Measurements from ENCODE around the gene R3HDM4.

R3HDM4 gene

DNA sequence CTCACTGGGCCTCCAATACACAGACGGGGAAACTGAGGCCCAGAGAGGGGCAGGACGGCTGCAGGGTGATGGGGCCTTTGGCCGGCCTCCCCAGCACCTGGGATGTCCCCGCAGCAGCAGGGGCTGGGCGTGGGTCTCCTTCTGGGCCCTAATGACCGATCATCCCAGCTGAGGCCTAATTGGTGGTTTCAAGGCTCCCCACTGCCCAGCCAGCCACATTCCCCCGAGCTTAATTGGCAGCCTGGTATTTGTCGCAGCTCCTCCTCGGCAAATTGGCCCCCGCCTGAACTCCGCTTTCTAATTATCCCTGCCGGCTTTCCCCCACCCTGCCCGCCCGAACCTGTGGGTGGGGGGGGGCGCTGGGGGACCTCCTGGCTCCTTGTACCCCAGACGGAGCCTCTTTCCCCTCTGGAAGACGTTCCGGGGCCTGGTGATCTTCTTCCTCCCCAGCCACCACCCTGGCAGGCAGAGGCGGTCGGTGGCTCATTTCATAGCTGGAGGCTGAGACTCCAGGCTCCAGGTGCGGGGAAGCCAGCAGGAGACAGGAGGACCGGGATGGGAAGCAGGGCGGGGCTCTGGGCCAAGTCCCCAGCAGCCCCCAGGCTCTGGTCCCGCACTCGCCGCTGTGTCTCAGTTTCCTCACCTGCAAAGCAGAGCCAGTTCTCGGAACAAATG, 43.9 kb upstream of the R3HDM4 start:
- TF ChIP-seq, protein P1, sequence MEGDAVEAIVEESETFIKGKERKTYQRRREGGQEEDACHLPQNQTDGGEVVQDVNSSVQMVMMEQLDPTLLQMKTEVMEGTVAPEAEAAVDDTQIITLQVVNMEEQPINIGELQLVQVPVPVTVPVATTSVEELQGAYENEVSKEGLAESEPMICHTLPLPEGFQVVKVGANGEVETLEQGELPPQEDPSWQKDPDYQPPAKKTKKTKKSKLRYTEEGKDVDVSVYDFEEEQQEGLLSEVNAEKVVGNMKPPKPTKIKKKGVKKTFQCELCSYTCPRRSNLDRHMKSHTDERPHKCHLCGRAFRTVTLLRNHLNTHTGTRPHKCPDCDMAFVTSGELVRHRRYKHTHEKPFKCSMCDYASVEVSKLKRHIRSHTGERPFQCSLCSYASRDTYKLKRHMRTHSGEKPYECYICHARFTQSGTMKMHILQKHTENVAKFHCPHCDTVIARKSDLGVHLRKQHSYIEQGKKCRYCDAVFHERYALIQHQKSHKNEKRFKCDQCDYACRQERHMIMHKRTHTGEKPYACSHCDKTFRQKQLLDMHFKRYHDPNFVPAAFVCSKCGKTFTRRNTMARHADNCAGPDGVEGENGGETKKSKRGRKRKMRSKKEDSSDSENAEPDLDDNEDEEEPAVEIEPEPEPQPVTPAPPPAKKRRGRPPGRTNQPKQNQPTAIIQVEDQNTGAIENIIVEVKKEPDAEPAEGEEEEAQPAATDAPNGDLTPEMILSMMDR (IDR thresholded peaks at IDR 0.05; ENCODE audit: borderline replicate concordance, control extremely low read depth, extremely low read depth, insufficient read depth, missing control alignments), result no peak
- in situ Hi-C loops (cut with MboI; ENCODE audit: low sequenced_read_pairs, unreplicated experiment), result no loop called here
- no peak for DNase-seq (ENCODE audit: low spot score)

GRCh38 chr19:955803-956765, 43.1 kb upstream of the R3HDM4 start:
- in situ Hi-C loops (cut with MboI; ENCODE audit: low sequenced_read_pairs, unreplicated experiment), result no loop called here
- no peak for DNase-seq (ENCODE audit: low spot score)
- TF ChIP-seq, protein P1 (IDR thresholded peaks at IDR 0.05; ENCODE audit: borderline replicate concordance, control extremely low read depth, extremely low read depth, insufficient read depth, missing control alignments), result no peak

DNA sequence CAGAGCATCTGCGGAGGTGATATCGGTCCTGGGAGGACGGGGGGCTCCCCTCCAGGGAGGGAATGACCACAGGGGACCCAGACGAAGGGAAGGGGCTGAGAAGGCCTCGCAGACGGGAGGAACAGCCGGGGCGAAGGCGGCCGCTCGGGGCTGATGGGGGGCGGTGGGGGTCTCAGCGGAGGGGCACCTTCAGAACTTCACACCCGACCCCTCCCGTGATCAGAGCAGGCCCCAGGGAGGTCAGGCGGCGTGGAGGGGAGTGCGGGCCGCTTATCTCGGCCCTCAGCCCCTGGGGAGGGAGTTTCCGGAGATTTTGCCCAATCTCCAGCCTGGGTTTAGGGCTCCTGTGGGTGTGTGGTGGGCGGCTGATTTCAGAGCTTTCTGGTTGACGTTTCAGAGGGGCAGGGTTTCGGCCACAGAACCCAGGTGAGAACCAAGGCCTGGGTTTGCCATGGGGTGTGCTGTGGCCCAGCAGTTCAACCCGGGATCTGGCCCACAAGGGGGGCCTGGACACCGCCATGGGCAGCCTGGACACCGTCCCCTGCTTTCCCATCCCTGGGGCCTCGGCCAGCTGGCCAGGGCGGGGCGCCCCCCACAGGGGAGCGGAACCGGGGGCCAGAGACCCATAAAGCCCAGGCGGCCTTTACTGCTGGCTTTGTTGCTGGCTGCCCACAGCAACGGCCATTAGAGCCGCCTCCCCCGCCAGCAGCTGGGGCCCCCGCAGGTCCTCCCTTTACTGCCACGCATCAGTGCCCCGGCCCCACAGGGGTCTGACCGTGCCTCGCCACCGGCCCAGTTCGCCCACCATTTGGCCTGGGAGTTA, 41.9 kb upstream of the R3HDM4 start:
- TF ChIP-seq, protein P1 (IDR thresholded peaks at IDR 0.05; ENCODE audit: borderline replicate concordance, control extremely low read depth, extremely low read depth, insufficient read depth, missing control alignments), result no peak
- peak; percentile 90 for DNase-seq (ENCODE audit: low spot score)
- in situ Hi-C loops (cut with MboI; ENCODE audit: low sequenced_read_pairs, unreplicated experiment), result no loop called here

GRCh38 chr19:954272-954671, 41.3 kb upstream of the R3HDM4 start:
- DNase-seq (ENCODE audit: low spot score), result no peak
- TF ChIP-seq, protein P1 (IDR thresholded peaks at IDR 0.05; ENCODE audit: borderline replicate concordance, control extremely low read depth, extremely low read depth, insufficient read depth, missing control alignments), result no peak
- in situ Hi-C loops (cut with MboI; ENCODE audit: low sequenced_read_pairs, unreplicated experiment), result no loop called here

- in situ Hi-C loops (cut with MboI; ENCODE audit: low sequenced_read_pairs, unreplicated experiment), result no loop called here
- TF ChIP-seq, protein P1 (IDR thresholded peaks at IDR 0.05; ENCODE audit: borderline replicate concordance, control extremely low read depth, extremely low read depth, insufficient read depth, missing control alignments), result no peak
- DNase-seq (ENCODE audit: low spot score), result no peak
Observed at GRCh38 chr19:953445-954271, 40.6 kb upstream of the R3HDM4 start.
